Activated B cell treated with CpG ODN at 0.5 μM for 24 hours (primary cell): ENCODE measurements around the gene RBM26. TPM values are rescaled to one million over a fixed set of nuclear protein-coding genes. Genes with fewer than 3 reads are reported as not detected.

Experiments
- ATAC-seq: fragments of 200-7000 bp; cut with Tn5 transposase; one replicate; pipeline ENCODE4 v1.10.0; 2021; ENCODE audit warnings: low read depth, mild to moderate bottlenecking, moderate library complexity
- CTCF ChIA-PET: fragments of 350-600 bp; sonication (Branson Sonifier 250); formaldehyde crosslinking; loops from one replicate; lab custom pipeline; 2021; ENCODE audit warnings: antibody characterized with exemption; lab: Charles Lee
- POLR2A ChIA-PET: fragments of 350-600 bp; sonication (Branson Sonifier 250); formaldehyde crosslinking; loops from one replicate; lab custom pipeline; 2021; ENCODE audit warnings: antibody characterized with exemption; lab: Charles Lee
- DNase-seq: peaks from one replicate; pipeline ENCODE4 v3.0.0; 2022
- H3K27ac Mint-ChIP-seq: one replicate; pipeline ENCODE4 v1.8.0; 2020; ENCODE audit warnings: mixed read lengths
- H3K27me3 Mint-ChIP-seq: one replicate; pipeline ENCODE4 v1.8.0; 2021; ENCODE audit warnings: mixed read lengths
- H3K36me3 Mint-ChIP-seq: one replicate; pipeline ENCODE4 v1.8.0; 2021; ENCODE audit warnings: low read depth, mixed read lengths
- H3K4me1 Mint-ChIP-seq: one replicate; pipeline ENCODE4 v1.8.0; 2021; ENCODE audit warnings: mixed read lengths
- H3K4me3 Mint-ChIP-seq: one replicate; pipeline ENCODE4 v1.8.0; 2020; ENCODE audit warnings: mild to moderate bottlenecking, mixed read lengths
- H3K9me3 Mint-ChIP-seq: one replicate; pipeline ENCODE4 v1.8.0; 2020; ENCODE audit warnings: mixed read lengths
- intact Hi-C: fragments of 100-400 bp; cut with micrococcal nuclease; formaldehyde crosslinking; loops from one replicate; pipeline ENCODE4 v1.15.1; 2024
- total RNA-seq: library from RNA; stranded (reverse); gene quantifications from 2 replicates; pipeline ENCODE4 v1.2.3, GENCODE V29; 2022
- TF ChIP-seq, protein P1 (sequence below): fragments of 200-600 bp; IDR thresholded peaks from one replicate; pipeline ENCODE4 v1.8.0; 2022; ENCODE audit warnings: antibody characterized with exemption, mild to moderate bottlenecking

Gene RBM26
- total RNA-seq, 1 donor from 2014 or later = 92.9 TPM

DNA sequence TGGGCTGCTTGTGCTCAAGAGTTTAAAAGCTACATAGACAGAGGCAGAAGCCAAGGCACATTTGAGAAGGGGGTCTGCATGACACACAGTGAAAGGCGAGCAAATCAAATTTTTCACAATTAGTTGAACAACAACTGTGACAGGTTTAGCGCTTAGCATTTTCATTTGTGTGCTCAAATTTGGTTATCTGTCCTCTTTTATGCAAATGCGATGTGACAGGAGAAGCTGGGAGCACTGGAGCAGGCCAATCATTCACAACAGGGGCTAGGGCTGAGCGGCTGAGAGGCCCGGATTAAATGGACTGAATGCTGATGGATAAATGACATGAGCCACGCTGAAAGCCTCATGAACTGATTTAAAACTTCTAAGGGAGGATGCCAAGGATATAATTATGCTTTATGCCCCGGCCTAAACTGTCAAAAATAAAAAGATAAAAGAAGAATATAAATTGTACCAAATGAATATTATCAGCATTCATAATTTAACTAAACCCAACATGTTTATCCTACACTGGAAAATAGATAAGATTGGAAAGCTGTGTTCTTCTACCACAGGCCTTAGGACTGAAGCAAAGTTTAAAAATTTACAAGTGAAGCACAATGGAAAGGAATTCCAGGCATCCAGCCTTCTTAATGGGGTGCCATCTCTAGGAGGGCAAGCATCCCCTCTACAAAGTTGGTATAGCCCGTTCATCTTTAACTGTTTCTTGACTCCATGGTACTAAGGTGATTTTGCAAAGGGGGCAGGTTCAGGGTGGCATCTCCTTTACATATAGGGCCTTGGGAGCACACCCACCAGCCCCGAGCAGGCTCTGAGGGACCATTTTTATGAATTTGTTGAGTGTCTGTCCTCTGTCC, 117.9 kb downstream of the RBM26 start:
- H3K27me3 Mint-ChIP-seq = no peaks in the 10 kb centered on the region
- ATAC-seq (no peak), DNase-seq (no peak)
- no peaks in the 10 kb centered on the region for H3K36me3 Mint-ChIP-seq
- H3K9me3 Mint-ChIP-seq = no peaks in the 10 kb centered on the region
- ChIA-PET POLR2A (no interaction called here), CTCF (no interaction called here)
- no peak overlapping the region for H3K4me3 Mint-ChIP-seq
- intact Hi-C loops = no loop called here
- no peaks in the 10 kb centered on the region for H3K4me1 Mint-ChIP-seq
- H3K27ac Mint-ChIP-seq = no peak overlapping the region
- TF ChIP-seq, protein P1, sequence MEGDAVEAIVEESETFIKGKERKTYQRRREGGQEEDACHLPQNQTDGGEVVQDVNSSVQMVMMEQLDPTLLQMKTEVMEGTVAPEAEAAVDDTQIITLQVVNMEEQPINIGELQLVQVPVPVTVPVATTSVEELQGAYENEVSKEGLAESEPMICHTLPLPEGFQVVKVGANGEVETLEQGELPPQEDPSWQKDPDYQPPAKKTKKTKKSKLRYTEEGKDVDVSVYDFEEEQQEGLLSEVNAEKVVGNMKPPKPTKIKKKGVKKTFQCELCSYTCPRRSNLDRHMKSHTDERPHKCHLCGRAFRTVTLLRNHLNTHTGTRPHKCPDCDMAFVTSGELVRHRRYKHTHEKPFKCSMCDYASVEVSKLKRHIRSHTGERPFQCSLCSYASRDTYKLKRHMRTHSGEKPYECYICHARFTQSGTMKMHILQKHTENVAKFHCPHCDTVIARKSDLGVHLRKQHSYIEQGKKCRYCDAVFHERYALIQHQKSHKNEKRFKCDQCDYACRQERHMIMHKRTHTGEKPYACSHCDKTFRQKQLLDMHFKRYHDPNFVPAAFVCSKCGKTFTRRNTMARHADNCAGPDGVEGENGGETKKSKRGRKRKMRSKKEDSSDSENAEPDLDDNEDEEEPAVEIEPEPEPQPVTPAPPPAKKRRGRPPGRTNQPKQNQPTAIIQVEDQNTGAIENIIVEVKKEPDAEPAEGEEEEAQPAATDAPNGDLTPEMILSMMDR = no peak

DNA sequence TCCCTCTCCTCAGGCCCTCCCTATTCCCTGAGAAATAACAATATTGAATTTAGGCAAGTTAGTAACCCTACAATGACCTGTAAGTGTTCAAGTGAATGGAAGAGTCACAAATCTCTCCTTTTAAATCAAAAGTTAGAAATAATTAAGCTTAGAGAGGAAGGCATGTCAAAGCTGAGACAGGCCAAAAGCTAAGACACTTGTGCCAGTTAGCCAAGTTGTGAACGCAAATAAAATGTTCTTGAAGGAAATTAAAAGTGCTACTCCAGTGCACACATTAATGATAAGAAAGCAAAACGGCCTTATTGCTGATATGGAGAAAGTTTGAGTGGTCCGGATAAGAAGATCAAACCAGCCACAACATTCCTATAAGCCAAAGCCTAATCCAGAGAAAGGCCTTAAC, 120.9 kb downstream of the RBM26 start:
- ChIA-PET POLR2A (no interaction called here), CTCF (no interaction called here)
- no peak overlapping the region for H3K4me3 Mint-ChIP-seq

DNA sequence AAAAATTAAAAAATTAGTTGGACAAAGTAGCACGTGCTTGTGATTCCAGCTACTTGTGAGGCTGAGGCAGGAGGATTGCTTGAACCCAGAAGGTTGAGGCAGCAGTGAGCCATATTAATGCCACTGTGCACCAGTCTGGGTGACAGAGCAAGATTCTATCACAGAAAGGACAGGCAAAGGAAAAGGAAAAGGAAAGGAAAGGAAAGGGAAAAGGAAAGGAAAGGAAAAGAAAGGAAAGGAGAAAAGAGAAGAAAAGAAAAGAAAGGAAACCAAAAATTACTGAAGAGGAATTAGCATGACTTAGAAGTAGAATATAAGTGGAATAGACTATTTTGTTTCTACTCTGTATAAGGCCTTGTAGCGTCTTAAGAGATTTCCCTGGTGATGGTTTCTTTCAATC, 122.3 kb downstream of the RBM26 start:
- DNase-seq (no peak), ATAC-seq (no peak)
- Mint-ChIP-seq H3K36me3 (no peaks in the 10 kb centered on the region), H3K4me1 (no peaks in the 10 kb centered on the region), H3K9me3 (no peaks in the 10 kb centered on the region), H3K27me3 (peaks cover 4% of the 10 kb centered on the region), H3K27ac (no peak overlapping the region), H3K4me3 (no peak overlapping the region)
- TF ChIP-seq, protein P1 = no peak
- ChIA-PET CTCF (no interaction called here), POLR2A (no interaction called here)
- intact Hi-C loops = no loop called here

More for the DNA sequence above, 120.9 kb downstream of the RBM26 start:
- no peak for DNase-seq
- intact Hi-C loops = no loop called here
- TF ChIP-seq, protein P1 = no peak
- ATAC-seq = no peak
- no peaks in the 10 kb centered on the region for H3K36me3 Mint-ChIP-seq
- no peaks in the 10 kb centered on the region for H3K9me3 Mint-ChIP-seq
- peaks cover 4% of the 10 kb centered on the region for H3K27me3 Mint-ChIP-seq
- H3K4me1 Mint-ChIP-seq = no peaks in the 10 kb centered on the region
- no peak overlapping the region for H3K27ac Mint-ChIP-seq

DNA sequence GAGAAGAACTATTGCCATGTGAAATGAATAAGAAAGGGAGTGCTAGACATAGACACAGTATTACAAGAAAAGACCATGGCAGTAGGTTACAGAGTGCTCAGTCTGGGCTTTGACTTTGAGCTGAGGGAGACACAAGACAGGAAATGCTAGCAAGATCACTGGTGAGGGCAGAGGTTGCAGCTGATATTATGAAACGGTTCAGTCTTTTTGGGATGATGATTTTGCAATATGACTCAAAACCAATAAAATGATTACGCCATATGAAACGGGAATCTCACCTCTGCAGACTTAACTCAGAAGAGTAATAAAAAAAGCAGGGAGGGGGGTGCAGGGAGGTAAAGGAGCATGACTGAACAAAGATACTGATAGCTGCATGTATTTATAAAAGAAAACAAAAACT, 123.1 kb downstream of the RBM26 start:
- TF ChIP-seq, protein P1 = no peak
- DNase-seq = no peak
- ChIA-PET POLR2A (no interaction called here), CTCF (no interaction called here)
- Mint-ChIP-seq H3K27me3 (peaks cover 4% of the 10 kb centered on the region), H3K27ac (no peak overlapping the region), H3K9me3 (no peaks in the 10 kb centered on the region), H3K36me3 (no peaks in the 10 kb centered on the region), H3K4me3 (no peak overlapping the region), H3K4me1 (no peaks in the 10 kb centered on the region)
- intact Hi-C loops = no loop called here
- ATAC-seq = no peak

DNA sequence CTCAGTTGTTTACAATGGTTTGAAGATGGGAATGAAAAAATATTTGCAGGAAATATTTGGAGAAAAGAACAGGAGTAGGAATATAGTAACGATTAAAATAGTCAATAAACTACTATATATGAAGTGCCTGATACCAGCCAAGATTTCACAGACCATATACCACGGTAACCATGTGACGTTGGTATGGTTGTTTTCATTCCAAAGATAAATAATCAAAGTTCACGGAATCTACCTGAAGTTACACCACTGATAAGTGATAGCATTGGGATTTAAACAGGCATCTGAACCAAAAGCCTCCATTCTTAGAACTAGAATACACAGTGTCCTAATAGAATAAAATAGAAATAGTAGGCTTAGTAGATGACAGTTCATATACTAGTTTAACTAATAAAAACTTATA, 123.5 kb downstream of the RBM26 start:
- Mint-ChIP-seq H3K27me3 (peaks cover 4% of the 10 kb centered on the region), H3K4me1 (no peaks in the 10 kb centered on the region), H3K4me3 (no peak overlapping the region), H3K27ac (no peak overlapping the region), H3K36me3 (no peaks in the 10 kb centered on the region), H3K9me3 (no peaks in the 10 kb centered on the region)
- intact Hi-C loops = no loop called here
- DNase-seq (no peak), ATAC-seq (no peak)
- POLR2A ChIA-PET = no interaction called here
- CTCF ChIA-PET = no interaction called here
- TF ChIP-seq, protein P1 = no peak
